Motor neuron (in vitro differentiated cells): Measurements from ENCODE around the gene EXT2. TPM values are rescaled to one million over a fixed set of nuclear protein-coding genes. Genes with fewer than 3 reads are reported as not detected.

ENCODE experiments used
- ATAC-seq, 8 experiments: fragments of 200-7000 bp; cut with Tn5 transposase; replicated peaks in 6 of 8; 2 replicates each; pipeline ENCODE4 v1.8.0; 2021; ENCODE audit warnings: mild to moderate bottlenecking in 8 of 8, moderate library complexity in 8 of 8
- H3K27ac ChIP-seq, 2 donors: fragments of 250-450 bp; sonication (Bioruptor Pico); 2 replicates each; pipeline ENCODE4 v1.9.0; 2021; ENCODE audit warnings: antibody characterized with exemption in 2 of 2, mild to moderate bottlenecking in 2 of 2, moderate library complexity in 1 of 2
- H3K4me1 ChIP-seq, 2 donors: fragments of 250-450 bp; sonication (Bioruptor Pico); replicated peaks in 1 of 2; 2 replicates each; pipeline ENCODE4 v1.6.1; 2021; ENCODE audit warnings: antibody characterized with exemption in 2 of 2, mild to moderate bottlenecking in 2 of 2, moderate library complexity in 1 of 2
- H3K4me3 ChIP-seq, 5 donors: fragments of 250-450 bp; sonication (Bioruptor Pico); 2 replicates each; pipeline ENCODE4 v1.9.0; 2021; ENCODE audit warnings: antibody characterized with exemption in 5 of 5, mild to moderate bottlenecking in 5 of 5, moderate library complexity in 4 of 5
- WGBS, 10 experiments: fragments of 450-650 bp; shearing (Covaris generic); methylation state at CpG; one replicate each; pipeline ENCODE4 v1.0.0; 2022; 5-methylcytosine and 5-hydroxymethylcytosine counted together
- in situ Hi-C, 9 experiments: fragments of 400-800 bp; cut with MboI; loops; one replicate each; pipeline ENCODE4 v1.15.0; 2021; ENCODE audit warnings: low sequenced_read_pairs in 9 of 9, low pct_unique_long_range_greater_than_20kb in 2 of 9; ENCODE audit not compliant: unreplicated experiment in 9 of 9
- total RNA-seq, 8 experiments: library from RNA; unstranded; fragments of 300-600 nt; gene quantifications; 2 replicates each; pipeline versions ENCODE4 v1.2.3 to v1.2.4, GENCODE V29; 2022

EXT2 gene
- 10 to 100 TPM; 29.3 to 96.9 (median 48.8) TPM for total RNA-seq

GRCh38 chr11:44095506-44096359, at the start of gene EXT2:
Gene EXT2, plus strand, starts transcription at chr11:44095678. Its CDS starts 12,035 bp downstream, at chr11:44107713.
- WGBS, 10 experiments = 0 to 13% (median 1%) methylated on average over 1 to 28 of the region's 83 CpGs; no CpG with 5 or more reads in 2 of the 10 experiments
- Histone ChIP-seq H3K27ac (peak within 1 kb of the TSS; percentile 72 to 79), H3K4me3 (peak within 1 kb of the TSS; percentile 74 to 99 (median 95)), H3K4me1 (peaks cover 4 to 5% of the 10 kb centered on the region in 2 donors)
- peak; percentile 87 to 97 (median 94) for ATAC-seq
- in situ Hi-C loops = loop anchor here in 2 of 9 experiments (25.0 kb wide), 1 partner anchor 442 kb away; no protein-coding TSS in a partner anchor

DNA sequence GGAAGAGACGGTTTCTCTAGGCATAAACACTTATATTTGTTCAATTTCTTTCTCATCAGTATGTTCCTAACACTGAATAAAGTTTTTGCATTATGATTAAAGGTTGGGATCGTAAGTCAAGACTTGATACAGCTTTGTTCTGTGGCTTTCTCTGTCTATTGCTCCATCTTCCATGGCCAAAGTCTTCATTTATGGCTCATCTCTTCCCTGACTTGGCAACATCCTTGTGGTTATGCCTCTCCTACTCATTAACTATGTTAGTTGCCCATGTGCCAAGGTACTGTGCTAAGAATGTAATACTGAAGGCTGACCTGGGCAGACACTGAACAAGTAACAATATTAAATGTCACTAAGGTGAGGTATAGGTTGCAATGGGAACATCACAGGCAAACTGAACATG, 49.3 kb upstream of the EXT2 start:
- ATAC-seq = no peak
- in situ Hi-C loops = loop anchor here in 7 of 9 experiments (10.0 to 25.0 kb wide), 3 partner anchors 134 to 161 kb away; partner anchors contain the start of gene ALKBH3 (in 4 of the 7)
- WGBS, 10 experiments = 10 to 83% (median 67%) methylated on average over 1 to 2 of the region's 2 CpGs; no CpG with 5 or more reads in 3 of the 10 experiments

DNA sequence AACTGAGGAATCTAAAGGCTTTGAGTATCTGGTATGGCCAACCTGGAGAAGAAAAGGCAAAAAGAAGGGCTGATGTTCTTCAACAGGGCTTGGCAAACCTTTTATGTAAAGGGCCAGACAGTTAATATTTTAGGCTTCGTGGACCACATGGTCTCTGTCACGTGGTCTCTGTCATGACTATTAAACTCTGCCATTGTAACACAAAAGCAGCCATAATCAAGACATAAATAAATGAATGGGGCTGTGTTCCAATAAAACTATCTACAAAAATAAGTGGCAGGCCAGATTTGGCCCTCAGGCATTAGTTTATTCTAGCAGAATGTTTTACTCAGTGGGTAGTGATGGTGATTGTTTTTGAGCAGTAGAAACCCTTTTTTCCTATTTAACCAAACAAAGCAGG, 48.2 kb upstream of the EXT2 start:
- in situ Hi-C loops = loop anchor here in 7 of 9 experiments (10.0 to 25.0 kb wide), 3 partner anchors 135 to 162 kb away; partner anchors contain the start of gene ALKBH3 (in 4 of the 7)
- Histone ChIP-seq H3K27ac (no peak overlapping the region), H3K4me1 (no peaks in the 10 kb centered on the region), H3K4me3 (no peak overlapping the region)
- no peak for ATAC-seq
- WGBS, 10 experiments = 0 to 75% (median 50%) methylated on average over 1 to 2 of the region's 2 CpGs; no CpG with 5 or more reads in 3 of the 10 experiments

More for the DNA sequence above, 49.3 kb upstream of the EXT2 start:
- Histone ChIP-seq H3K27ac (no peak overlapping the region), H3K4me1 (no peaks in the 10 kb centered on the region), H3K4me3 (no peak overlapping the region)

DNA sequence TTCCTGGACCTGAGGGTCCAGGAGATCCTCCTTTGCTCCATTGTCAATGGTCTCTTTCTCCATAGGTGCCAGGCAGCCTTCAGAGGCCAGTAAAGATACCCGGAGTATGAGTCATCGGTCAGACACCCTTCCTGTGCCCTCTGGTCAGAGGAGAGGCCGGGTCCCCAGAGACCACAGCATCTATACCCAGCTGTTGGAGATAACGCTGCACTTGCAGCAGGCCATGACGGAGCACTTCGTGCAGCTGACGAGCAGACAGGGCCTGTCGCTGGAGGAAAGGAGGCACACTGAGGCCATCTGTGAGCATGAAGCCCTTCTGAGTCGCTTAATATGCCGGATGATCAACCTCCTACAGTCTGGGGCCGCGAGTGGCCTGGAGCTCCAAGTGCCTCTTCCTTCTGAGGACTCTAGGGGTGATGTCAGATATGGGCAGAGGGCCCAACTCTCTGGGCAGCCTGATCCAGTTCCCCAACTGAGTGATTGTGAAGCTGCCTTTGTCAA, 47.5 kb upstream of the EXT2 start, which contains the start of gene ACCSL:
Gene ACCSL, plus strand, starts transcription at position 51 of the 501 bp plus-strand sequence. Its CDS starts 56 bp downstream, at position 107.
- in situ Hi-C loops = loop anchor here in 7 of 9 experiments (10.0 to 25.0 kb wide), 3 partner anchors 136 to 163 kb away; partner anchors contain the start of gene ALKBH3 (in 4 of the 7)
- Histone ChIP-seq H3K27ac (no peak within 1 kb of the TSS), H3K4me1 (no peaks in the 10 kb centered on the region), H3K4me3 (no peak within 1 kb of the TSS)
- 20 to 100% (median 90%) methylated on average over 1 to 7 of the region's 12 CpGs; no CpG with 5 or more reads in 5 of the 10 experiments for WGBS, 10 experiments
- no peak for ATAC-seq

DNA sequence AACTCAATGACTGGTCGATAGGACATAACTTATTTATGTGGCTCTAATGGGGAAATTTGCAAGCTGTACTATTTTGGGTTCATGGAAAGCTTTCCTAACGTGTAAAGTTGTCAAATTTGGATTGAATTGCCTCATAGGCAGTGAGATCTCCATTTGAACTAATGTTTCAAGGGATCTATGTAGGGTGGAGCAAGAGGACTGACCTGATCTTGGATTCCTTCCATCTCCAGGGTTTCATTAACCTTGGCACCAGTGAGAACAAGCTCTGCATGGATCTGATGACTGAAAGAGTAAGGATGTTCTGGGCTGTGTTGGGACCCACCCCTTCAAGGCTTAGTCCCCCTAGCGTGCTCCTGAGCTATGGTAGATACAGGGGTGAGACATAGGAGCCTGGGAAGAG, 45.6 kb upstream of the EXT2 start:
- WGBS, 10 experiments = 0 to 86% (median 53%) methylated on average over 1 to 3 of the region's 3 CpGs; no CpG with 5 or more reads in 1 of the 10 experiments
- Histone ChIP-seq H3K4me3 (no peak overlapping the region), H3K27ac (no peak overlapping the region), H3K4me1 (no peaks in the 10 kb centered on the region)
- no peak for ATAC-seq
- in situ Hi-C loops = loop anchor here in 8 of 9 experiments (10.0 to 25.0 kb wide), 3 partner anchors 138 to 165 kb away; partner anchors contain the start of gene ALKBH3 (in 5 of the 8)

GRCh38 chr11:44051171-44051570, 44.3 kb upstream of the EXT2 start:
- in situ Hi-C loops = loop anchor here in 1 of 9 experiments (25.0 kb wide), 1 partner anchor 164 kb away; the partner anchor contains the start of gene ALKBH3
- ATAC-seq = no peak
- H3K4me1 ChIP-seq = no peaks in the 10 kb centered on the region
- no peak overlapping the region for H3K27ac ChIP-seq
- WGBS, 10 experiments = 20% methylated on average over 1 of the region's 4 CpGs; no CpG with 5 or more reads in 9 of the 10 experiments
- no peak overlapping the region for H3K4me3 ChIP-seq

GRCh38 chr11:44057340-44057739, 38.1 kb upstream of the EXT2 start:
- no peak overlapping the region for H3K27ac ChIP-seq
- in situ Hi-C loops = loop anchor here in 1 of 9 experiments (25.0 kb wide), 1 partner anchor 170 kb away; the partner anchor contains the start of gene ALKBH3
- no peaks in the 10 kb centered on the region for H3K4me1 ChIP-seq
- ATAC-seq = no peak
- WGBS, 10 experiments = 37 to 89% (median 72%) methylated on average over 1 to 5 of the region's 6 CpGs; no CpG with 5 or more reads in 4 of the 10 experiments
- no peak overlapping the region for H3K4me3 ChIP-seq

- Histone ChIP-seq H3K27ac (no peak overlapping the region), H3K4me3 (no peak overlapping the region), H3K4me1 (no peaks in the 10 kb centered on the region)
- ATAC-seq = no peak
- 20 to 100% (median 85%) methylated on average over 1 to 3 of the region's 6 CpGs; no CpG with 5 or more reads in 4 of the 10 experiments for WGBS, 10 experiments
- in situ Hi-C loops = loop anchor here in 1 of 9 experiments (25.0 kb wide), 1 partner anchor 171 kb away; the partner anchor contains the start of gene ALKBH3
These were observed 37.2 kb upstream of the EXT2 start for GRCh38 chr11:44058275-44058674.

DNA sequence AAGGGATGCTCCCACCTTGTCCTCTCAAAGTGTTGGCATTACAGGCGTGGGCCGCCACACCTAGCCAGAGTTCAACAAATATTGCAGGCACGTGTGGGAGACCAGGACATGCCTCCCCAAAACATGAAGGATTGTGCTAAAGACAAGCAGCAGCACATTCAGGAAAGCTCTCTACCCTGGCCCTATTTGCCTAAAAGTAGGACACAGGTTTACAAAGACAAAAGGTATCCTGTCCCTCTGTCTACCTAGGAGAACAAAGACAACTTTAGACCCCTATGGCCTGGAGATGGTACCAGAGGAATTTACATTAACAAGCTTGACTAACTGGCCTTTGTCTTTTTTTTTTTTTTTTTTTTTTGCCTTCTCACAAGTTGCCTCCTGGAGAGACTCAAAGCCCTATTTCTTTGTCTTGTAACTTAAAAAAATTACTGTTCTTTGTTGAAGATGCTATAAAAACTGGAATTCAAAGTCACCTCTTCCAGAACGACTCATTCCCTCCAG, 30.3 kb upstream of the EXT2 start:
- Histone ChIP-seq H3K4me1 (peaks cover 0 to 10% of the 10 kb centered on the region in 2 donors), H3K4me3 (peak overlapping the region in 1 of 5 donors; percentile 45), H3K27ac (no peak overlapping the region)
- WGBS, 10 experiments = 0 to 71% (median 30%) methylated on average over 1 to 4 of the region's 4 CpGs; no CpG with 5 or more reads in 1 of the 10 experiments
- in situ Hi-C loops = loop anchor here in 1 of 9 experiments (25.0 kb wide), 1 partner anchor 178 kb away; the partner anchor contains the start of gene ALKBH3
- ATAC-seq = no peak

DNA sequence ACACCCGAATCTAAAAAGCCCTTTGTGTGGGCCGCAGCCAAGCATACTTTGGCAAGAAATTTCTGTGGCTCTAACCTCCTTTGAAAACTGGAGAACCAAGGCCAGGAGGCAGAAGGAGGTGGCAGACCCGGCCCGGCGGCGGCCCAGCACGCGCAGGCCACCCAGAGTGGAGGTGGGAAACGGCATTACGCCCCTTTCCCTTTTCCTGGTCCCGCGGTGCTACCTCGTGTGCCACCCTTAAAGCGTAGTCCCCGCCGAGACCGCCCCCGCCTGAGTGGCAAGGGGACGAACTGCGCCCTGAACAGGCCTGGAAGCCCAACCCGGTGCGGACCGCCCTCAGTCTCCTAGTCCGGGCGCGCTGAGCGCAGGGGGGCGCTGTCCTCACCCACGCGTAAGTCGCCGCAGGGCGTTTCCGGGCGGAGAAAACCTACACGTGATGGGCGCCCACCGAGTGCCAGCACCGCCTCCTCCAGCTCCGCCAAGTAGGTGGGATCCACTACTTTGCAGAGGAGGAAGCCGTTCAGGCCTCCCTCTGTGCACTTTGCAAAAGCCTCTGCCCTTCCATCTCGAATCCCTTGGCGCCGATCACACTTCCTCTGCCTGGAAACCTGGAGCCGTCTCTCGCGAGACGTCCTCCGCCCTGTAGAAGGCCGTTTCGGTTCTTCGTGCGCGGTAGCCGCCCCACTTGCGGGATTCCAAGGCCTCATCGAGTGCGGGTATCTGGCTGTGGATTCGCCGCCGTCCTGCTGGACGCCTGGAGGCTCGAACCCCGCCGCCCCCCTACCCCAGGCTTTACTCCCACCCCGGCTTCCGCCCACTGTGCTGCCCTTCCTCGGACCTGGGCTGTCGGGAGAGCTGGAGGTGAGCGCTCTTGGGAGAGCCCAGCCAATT, 29.4 kb upstream of the EXT2 start, which contains the start of gene ACCS:
Gene ACCS, plus strand, starts transcription at position 430 of the 891 bp plus-strand sequence. CDS start 1,358 bp downstream, outside the sequence.
- peak; percentile 90 to 98 (median 96) for ATAC-seq
- H3K27ac ChIP-seq = peak within 1 kb of the TSS in 1 of 2 donors; percentile 75
- WGBS, 10 experiments = 0 to 24% (median 6%) methylated on average over 1 to 13 of the region's 70 CpGs; no CpG with 5 or more reads in 3 of the 10 experiments
- in situ Hi-C loops = loop anchor here in 1 of 9 experiments (25.0 kb wide), 1 partner anchor 179 kb away; the partner anchor contains the start of gene ALKBH3
- H3K4me1 ChIP-seq = peaks cover 0 to 10% of the 10 kb centered on the region in 2 donors
- peak within 1 kb of the TSS in 4 of 5 donors; percentile 5 to 45 (median 18) for H3K4me3 ChIP-seq

DNA sequence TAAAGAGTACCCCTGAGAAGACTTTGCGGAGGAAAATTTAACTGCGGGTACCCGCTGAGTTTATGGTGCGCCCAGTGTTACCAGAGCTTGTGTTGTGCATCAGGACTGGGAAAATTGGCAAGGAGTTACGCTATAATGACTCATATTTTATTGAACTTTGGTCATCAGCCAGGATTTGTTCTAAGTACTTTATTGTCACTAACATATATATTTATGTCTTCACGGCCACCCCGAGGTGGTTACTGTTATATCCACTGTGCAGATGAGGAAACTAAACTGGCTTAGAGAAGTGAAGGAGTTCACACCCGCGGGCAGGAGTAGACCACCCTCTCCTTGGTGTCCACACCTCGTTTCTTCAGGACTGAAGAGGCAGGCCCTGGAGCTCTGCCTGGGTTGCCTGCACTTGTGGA, 28.7 kb upstream of the EXT2 start:
- in situ Hi-C loops = loop anchor here in 1 of 9 experiments (25.0 kb wide), 1 partner anchor 179 kb away; the partner anchor contains the start of gene ALKBH3
- peak in 2 of 8 experiments; percentile 36 to 41 for ATAC-seq
- Histone ChIP-seq H3K4me1 (peaks cover 0 to 10% of the 10 kb centered on the region in 2 donors), H3K27ac (peak overlapping the region in 1 of 2 donors; percentile 75), H3K4me3 (peak overlapping the region in 2 of 5 donors; percentile 31 to 45)
- WGBS, 10 experiments = 0 to 97% (median 87%) methylated on average over 2 to 10 of the region's 10 CpGs; no CpG with 5 or more reads in 1 of the 10 experiments
